Upper lobe of left lung (tissue), 6 donors: ENCODE results near the gene MAF. TPM values are rescaled to one million over a fixed set of nuclear protein-coding genes. Genes with fewer than 3 reads are reported as not detected.

Experiments
- ATAC-seq, 2 donors: fragments of 200-7000 bp; cut with Tn5 transposase; one replicate each; pipeline ENCODE4 v1.9.1; 2022; ENCODE audit warnings: mild to moderate bottlenecking in 2 of 2, moderate library complexity in 2 of 2; ENCODE audit not compliant: low FRiP score in 2 of 2
- DNase-seq, 2 donors: peaks; one replicate each; pipeline ENCODE4 v3.0.0-alpha.2; 2019 to 2020
- H3K27ac ChIP-seq, 4 donors: fragments of 200-600 bp; sonication (generic); one replicate each; pipeline ENCODE4 v1.5.1; 2016 to 2019
- H3K27me3 ChIP-seq, 4 donors: fragments of 200-600 bp; sonication (generic); one replicate each; pipeline ENCODE4 v1.5.1; 2017 to 2019
- H3K36me3 ChIP-seq, 4 donors: fragments of 200-600 bp; sonication (generic); one replicate each; pipeline ENCODE4 v1.5.1; 2016 to 2019
- H3K4me1 ChIP-seq, 4 donors: fragments of 200-600 bp; sonication (generic); one replicate each; pipeline ENCODE4 v1.5.1; 2018 to 2019
- H3K4me3 ChIP-seq, 4 donors: fragments of 200-600 bp; sonication (generic); one replicate each; pipeline ENCODE4 v1.5.1; 2017 to 2019; ENCODE audit warnings: mild to moderate bottlenecking in 2 of 4, moderate library complexity in 1 of 4
- H3K9me3 ChIP-seq, 4 donors: fragments of 200-600 bp; sonication (generic); one replicate each; pipeline ENCODE4 v1.5.1; 2018 to 2019
- CTCF ChIP-seq, 6 experiments: fragments of 450-650 bp in 4 of 6; fragments of 200-600 bp in 2 of 6; sonication (generic) in 2 of 6; IDR thresholded peaks; one replicate each; pipeline ENCODE4 v1.5.1; 2016 to 2019; ENCODE audit warnings: antibody characterized with exemption in 6 of 6
- EP300 ChIP-seq, 4 donors: sonication (generic); formaldehyde crosslinking; IDR thresholded peaks; one replicate each; pipeline ENCODE4 v1.5.1; 2017; ENCODE audit warnings: antibody characterized with exemption in 4 of 4, control low read depth in 2 of 4
- POLR2A ChIP-seq, 4 donors: fragments of 450-650 bp; IDR thresholded peaks; one replicate each; pipeline ENCODE4 v1.5.1; 2016 to 2017; ENCODE audit warnings: antibody characterized with exemption in 4 of 4, mild to moderate bottlenecking in 2 of 4
- POLR2AphosphoS5 ChIP-seq, 2 donors: sonication (generic); formaldehyde crosslinking; IDR thresholded peaks; one replicate each; pipeline ENCODE4 v1.5.1; 2017; ENCODE audit warnings: antibody characterized with exemption in 2 of 2
- WGBS, 2 donors: methylation state at CpG; one replicate each; pipeline ENCODE4 v1.1.5; 2017 to 2018; 5-methylcytosine and 5-hydroxymethylcytosine counted together
- total RNA-seq, 6 donors: library from RNA; depleted of rRNA in 4 of 6; stranded (reverse); fragments of >200 nt in 4 of 6; gene quantifications; one replicate each; pipeline versions ENCODE4 v1.1.0 to v1.2.1, GENCODE V29; 2016 to 2021
- donor health status: DM: no; HTN: no; CAD: no; lungs with moderate emphysema.
- donor health status: DM: no; HTN: yes; CAD: no; lungs with severe emphysema.

MAF gene
- total RNA-seq, 6 donors from 2014 or later, result 21.1 to 90.1 (median 57.4) TPM

- Histone ChIP-seq H3K27ac (peak overlapping the region; percentile 54 to 87 (median 76)), H3K27me3 (no peaks in the 10 kb centered on the region), H3K4me3 (peak overlapping the region; percentile 42 to 55 (median 48)), H3K4me1 (peaks cover 0 to 20% (median 14%) of the 10 kb centered on the region in 4 donors), H3K36me3 (no peaks in the 10 kb centered on the region), H3K9me3 (no peaks in the 10 kb centered on the region)
- DNase-seq (peak in 1 of 2 donors; percentile 86), ATAC-seq (peak in 1 of 2 donors; percentile 50)
- no peak for TF ChIP-seq POLR2A (IDR thresholded peaks at IDR 0.05)
- TF ChIP-seq POLR2AphosphoS5 (IDR thresholded peaks at IDR 0.05), result no peak
- TF ChIP-seq CTCF (IDR thresholded peaks at IDR 0.05), result no peak
- TF ChIP-seq EP300 (IDR thresholded peaks at IDR 0.05), result no peak
- 3 to 10% methylated on average over 13 to 22 of the region's 43 CpGs for WGBS, 2 donors
These were observed 10.9 kb downstream of the MAF start for GRCh38 chr16:79589601-79590102.

GRCh38 chr16:79587897-79588296 is 12.6 kb downstream of the MAF start:
- Histone ChIP-seq H3K36me3 (no peaks in the 10 kb centered on the region), H3K4me3 (no peak overlapping the region), H3K9me3 (no peaks in the 10 kb centered on the region), H3K4me1 (peaks cover 0 to 18% (median 14%) of the 10 kb centered on the region in 4 donors), H3K27ac (no peak overlapping the region), H3K27me3 (no peaks in the 10 kb centered on the region)
- no peak for DNase-seq
- WGBS, 2 donors, result 57 to 84% methylated on average over 9 of the region's 9 CpGs
- no peak for ATAC-seq
- TF ChIP-seq POLR2AphosphoS5 (IDR thresholded peaks at IDR 0.05) (no peak), CTCF (IDR thresholded peaks at IDR 0.05) (no peak), POLR2A (IDR thresholded peaks at IDR 0.05) (no peak), EP300 (IDR thresholded peaks at IDR 0.05) (no peak)

- Histone ChIP-seq H3K9me3 (no peaks in the 10 kb centered on the region), H3K4me3 (no peak overlapping the region), H3K27me3 (no peaks in the 10 kb centered on the region), H3K27ac (no peak overlapping the region), H3K36me3 (no peaks in the 10 kb centered on the region), H3K4me1 (peaks cover 0 to 15% (median 12%) of the 10 kb centered on the region in 4 donors)
- TF ChIP-seq POLR2AphosphoS5 (IDR thresholded peaks at IDR 0.05) (no peak), CTCF (IDR thresholded peaks at IDR 0.05) (no peak), EP300 (IDR thresholded peaks at IDR 0.05) (no peak), POLR2A (IDR thresholded peaks at IDR 0.05) (no peak)
- ATAC-seq (no peak), DNase-seq (no peak)
- 82 to 90% methylated on average over 6 of the region's 6 CpGs for WGBS, 2 donors
These were observed 13.2 kb downstream of the MAF start for GRCh38 chr16:79587296-79587695.

GRCh38 chr16:79582789-79583188 is 17.7 kb downstream of the MAF start:
- TF ChIP-seq EP300 (IDR thresholded peaks at IDR 0.05) (no peak), POLR2A (IDR thresholded peaks at IDR 0.05) (no peak), POLR2AphosphoS5 (IDR thresholded peaks at IDR 0.05) (no peak), CTCF (IDR thresholded peaks at IDR 0.05) (no peak)
- Histone ChIP-seq H3K4me1 (peaks cover 0 to 3% (median 0%) of the 10 kb centered on the region in 4 donors), H3K27me3 (no peaks in the 10 kb centered on the region), H3K27ac (no peak overlapping the region), H3K9me3 (no peaks in the 10 kb centered on the region), H3K36me3 (no peaks in the 10 kb centered on the region), H3K4me3 (no peak overlapping the region)
- DNase-seq, result no peak
- no peak for ATAC-seq
- WGBS, 2 donors, result 83 to 84% methylated on average over 6 of the region's 6 CpGs
